Measurements from ENCODE around the gene SCCPDH.

- TF ChIP-seq E2F5 (CRISPR knock-in tag; IDR thresholded peaks at IDR 0.05) (no peak), CBFB (CRISPR knock-in tag; IDR thresholded peaks at IDR 0.05; ENCODE audit: low read depth) (no peak), ZMAT4 (CRISPR knock-in tag; IDR thresholded peaks at IDR 0.05) (no peak), NFYB (CRISPR knock-in tag; conservative IDR thresholded peaks at IDR 0.05; ENCODE audit: low read depth) (no peak)
Measured at GRCh38 chr1:246725191-246725590, 982 bp downstream of the SCCPDH start.

Measured in WTC11 (cell line).